PC-9 (cell line): Measurements from ENCODE around the gene BMPR1B. TPM values are rescaled to one million over a fixed set of nuclear protein-coding genes. Genes with fewer than 3 reads are reported as not detected.

ENCODE experiments used
- BruUV-seq: library from RNA; stranded (reverse); fragments of 400-500 nt; replicated peaks from 2 replicates; lab custom pipeline; 2021; lab: Mats Ljungman, UMichigan
- CTCF ChIA-PET: fragments of 300-600 bp; sonication (Branson Sonifier 250); formaldehyde crosslinking; loops from one replicate; lab custom pipeline; 2022; ENCODE audit warnings: antibody characterized with exemption; lab: Charles Lee
- POLR2A ChIA-PET: fragments of 300-600 bp; sonication (Branson Sonifier 250); formaldehyde crosslinking; loops from one replicate; lab custom pipeline; 2022; ENCODE audit warnings: antibody characterized with exemption; ENCODE audit not compliant: unreplicated experiment; lab: Charles Lee
- DNase-seq, 2 experiments: peaks; one replicate each; pipeline versions ENCODE4 v3.0.0 to v3.0.0-alpha.2; 2015 to 2022; ENCODE audit warnings: mixed read lengths in 1 of 2
- H2AFZ ChIP-seq: fragments of 200-600 bp; sonication (generic); 2 replicates; pipeline ENCODE4 v1.8.1; 2017; ENCODE audit warnings: antibody characterized with exemption
- H3F3A ChIP-seq: fragments of 200-600 bp; sonication (generic); 2 replicates; pipeline ENCODE4 v1.8.1; 2017; ENCODE audit warnings: antibody characterized with exemption, mild to moderate bottlenecking, low read depth; ENCODE audit not compliant: insufficient read depth
- H3K27ac ChIP-seq: fragments of 200-600 bp; sonication (generic); 2 replicates; pipeline ENCODE4 v1.6.1; 2016; ENCODE audit warnings: mixed run types
- H3K27me3 ChIP-seq: fragments of 200-600 bp; sonication (generic); 2 replicates; pipeline ENCODE4 v1.6.1; 2016; ENCODE audit warnings: low read depth, mixed run types; ENCODE audit not compliant: insufficient read depth
- H3K36me3 ChIP-seq: fragments of 200-600 bp; sonication (generic); 2 replicates; pipeline ENCODE4 v1.6.1; 2016; ENCODE audit warnings: low read depth, mixed run types
- H3K4me1 ChIP-seq: fragments of 200-600 bp; sonication (generic); replicated peaks from 2 replicates; pipeline ENCODE4 v1.6.1; 2016; ENCODE audit warnings: mixed run types; ENCODE audit not compliant: insufficient read depth
- H3K4me2 ChIP-seq: fragments of 200-600 bp; sonication (generic); 2 replicates; pipeline ENCODE4 v1.6.1; 2017; ENCODE audit warnings: mixed run types
- H3K4me3 ChIP-seq: fragments of 200-600 bp; sonication (generic); 2 replicates; pipeline ENCODE4 v1.6.1; 2016; ENCODE audit warnings: mixed run types
- H3K79me2 ChIP-seq: fragments of 200-600 bp; sonication (generic); 2 replicates; pipeline ENCODE4 v1.6.1; 2017; ENCODE audit warnings: low read depth, mixed run types
- H3K9me2 ChIP-seq: fragments of 200-600 bp; sonication (generic); 2 replicates; pipeline ENCODE4 v1.8.1; 2017; ENCODE audit warnings: mild to moderate bottlenecking; ENCODE audit not compliant: insufficient read depth
- H3K9me3 ChIP-seq: fragments of 200-600 bp; sonication (generic); 2 replicates; pipeline ENCODE4 v1.8.1; 2016; ENCODE audit warnings: low read depth; ENCODE audit not compliant: insufficient read depth
- H4K20me1 ChIP-seq: fragments of 200-600 bp; sonication (generic); 2 replicates; pipeline ENCODE4 v1.8.1; 2017; ENCODE audit not compliant: insufficient read depth
- CTCF ChIP-seq: fragments of 200-600 bp; sonication (generic); conservative IDR thresholded peaks from 2 replicates; pipeline ENCODE4 v1.6.1; 2017; ENCODE audit warnings: mixed run types, antibody characterized with exemption, mild to moderate bottlenecking, moderate library complexity
- EZH2 ChIP-seq: fragments of 200-600 bp; sonication (generic); IDR thresholded peaks from 2 replicates; pipeline ENCODE4 v1.8.0; 2017; ENCODE audit warnings: antibody characterized with exemption, low read depth
- intact Hi-C: fragments of 100-400 bp; cut with micrococcal nuclease; formaldehyde crosslinking; loops from one replicate; pipeline ENCODE4 v1.10.0; 2022; ENCODE audit not compliant: unreplicated experiment
- total RNA-seq: library from RNA; stranded (reverse); gene quantifications from 2 replicates; pipeline ENCODE4 v1.2.3, GENCODE V29; 2021

BMPR1B gene
- total RNA-seq, 1 experiment from 2014 or later, result 1.1 TPM

DNA sequence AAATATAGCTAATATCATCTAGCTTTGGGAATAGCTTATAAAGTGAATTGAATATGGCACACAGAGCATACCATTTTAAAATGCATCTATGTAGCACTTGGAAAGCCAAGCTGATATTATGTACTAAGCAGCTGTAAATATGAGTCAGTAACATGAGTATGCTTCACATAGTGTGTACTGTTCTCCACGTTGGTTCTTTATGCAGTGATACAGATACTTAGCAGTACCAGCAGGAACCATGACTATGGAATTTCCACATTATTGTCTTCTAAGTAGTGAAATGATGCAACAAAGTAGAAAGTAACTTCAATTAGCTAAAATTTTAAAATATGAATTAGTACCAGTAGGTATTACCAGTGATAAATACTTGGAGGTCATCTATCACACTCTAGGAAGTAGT is 320.1 kb downstream of the BMPR1B start:
- intact Hi-C loops, result no loop called here
- Histone ChIP-seq H2AFZ (no peak overlapping the region), H3K36me3 (no peaks in the 10 kb centered on the region), H3K4me3 (no peak overlapping the region), H3K9me3 (no peaks in the 10 kb centered on the region), H3K27ac (no peak overlapping the region), H3K79me2 (no peaks in the 10 kb centered on the region), H3K4me2 (no peak overlapping the region), H3K4me1 (no peaks in the 10 kb centered on the region), H3K9me2 (no peaks in the 10 kb centered on the region), H3F3A (no peaks in the 10 kb centered on the region), H4K20me1 (no peaks in the 10 kb centered on the region), H3K27me3 (no peaks in the 10 kb centered on the region)
- CTCF ChIA-PET, result no interaction called here
- DNase-seq, result no peak
- TF ChIP-seq EZH2 (no peak), CTCF (no peak)
- BruUV-seq, result no TSS peak
- POLR2A ChIA-PET, result no interaction called here

GRCh38 chr4:95080969-95081368 is 323.2 kb downstream of the BMPR1B start:
- no peak overlapping the region for H3K4me2 ChIP-seq
- BruUV-seq, result no TSS peak
- no peaks in the 10 kb centered on the region for H3K27me3 ChIP-seq
- CTCF ChIA-PET, result no interaction called here
- POLR2A ChIA-PET, result interaction anchor here (0.7 kb wide), 1 partner anchor 460 kb away, joined by 3 read pairs; no protein-coding TSS in a partner anchor
- H3K4me3 ChIP-seq, result no peak overlapping the region
- no peaks in the 10 kb centered on the region for H3K9me3 ChIP-seq
- H2AFZ ChIP-seq, result no peak overlapping the region
- no peaks in the 10 kb centered on the region for H3K36me3 ChIP-seq
- H3K4me1 ChIP-seq, result peaks cover 13% of the 10 kb centered on the region
- H3K9me2 ChIP-seq, result no peaks in the 10 kb centered on the region
- H3F3A ChIP-seq, result no peaks in the 10 kb centered on the region; the same call in 1 of the 2 replicates
- no peaks in the 10 kb centered on the region for H3K79me2 ChIP-seq
- H3K27ac ChIP-seq, result no peak overlapping the region
- intact Hi-C loops, result no loop called here
- DNase-seq, result no peak
- TF ChIP-seq CTCF, result no peak
- no peak for TF ChIP-seq EZH2
- H4K20me1 ChIP-seq, result no peaks in the 10 kb centered on the region

DNA sequence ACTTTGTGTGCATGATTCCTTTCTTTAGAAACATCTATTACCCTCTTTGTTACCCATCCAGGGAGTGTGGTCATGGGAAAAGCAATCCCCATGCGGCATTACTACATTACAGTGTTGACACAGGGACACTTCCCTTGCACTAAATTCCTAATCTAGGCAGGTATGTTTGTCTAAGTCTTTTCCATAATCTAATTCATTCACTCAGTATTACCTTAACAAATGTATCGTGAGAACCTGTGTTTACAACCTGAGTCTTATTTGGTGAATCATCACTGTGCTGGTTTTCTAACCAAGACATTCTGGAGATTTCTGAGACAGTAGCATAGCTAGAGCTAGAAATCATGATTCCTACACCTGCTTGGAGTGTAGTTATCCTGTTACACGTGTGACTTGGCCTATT is 326.8 kb downstream of the BMPR1B start:
- Histone ChIP-seq H3K4me3 (no peak overlapping the region), H3K79me2 (no peaks in the 10 kb centered on the region), H3K27me3 (no peaks in the 10 kb centered on the region), H3K9me3 (no peaks in the 10 kb centered on the region), H3K4me1 (peaks cover 36% of the 10 kb centered on the region), H3K36me3 (no peaks in the 10 kb centered on the region), H4K20me1 (no peaks in the 10 kb centered on the region), H2AFZ (no peak overlapping the region), H3K9me2 (no peaks in the 10 kb centered on the region), H3K4me2 (no peak overlapping the region), H3F3A (peaks cover 10% of the 10 kb centered on the region; the same call in 1 of the 2 replicates), H3K27ac (peak overlapping the region; percentile 47)
- CTCF ChIA-PET, result no interaction called here
- intact Hi-C loops, result loop anchor here (2.0 kb wide), 1 partner anchor 150 kb away; no protein-coding TSS in a partner anchor
- no peak for TF ChIP-seq CTCF
- no peak for TF ChIP-seq EZH2
- no TSS peak for BruUV-seq
- POLR2A ChIA-PET, result no interaction called here
- DNase-seq, result peak; percentile 11 to 85
